ENCODE measurements around the gene MORC2. TPM values are rescaled to one million over a fixed set of nuclear protein-coding genes. Genes with fewer than 3 reads are reported as not detected.

Gene MORC2
- total and polyA plus RNA-seq, 2 of the 13 experiments (the other 11 are each of a cell fraction or from before 2014, with no cell fraction given), result 11.9 to 18.3 TPM

DNA sequence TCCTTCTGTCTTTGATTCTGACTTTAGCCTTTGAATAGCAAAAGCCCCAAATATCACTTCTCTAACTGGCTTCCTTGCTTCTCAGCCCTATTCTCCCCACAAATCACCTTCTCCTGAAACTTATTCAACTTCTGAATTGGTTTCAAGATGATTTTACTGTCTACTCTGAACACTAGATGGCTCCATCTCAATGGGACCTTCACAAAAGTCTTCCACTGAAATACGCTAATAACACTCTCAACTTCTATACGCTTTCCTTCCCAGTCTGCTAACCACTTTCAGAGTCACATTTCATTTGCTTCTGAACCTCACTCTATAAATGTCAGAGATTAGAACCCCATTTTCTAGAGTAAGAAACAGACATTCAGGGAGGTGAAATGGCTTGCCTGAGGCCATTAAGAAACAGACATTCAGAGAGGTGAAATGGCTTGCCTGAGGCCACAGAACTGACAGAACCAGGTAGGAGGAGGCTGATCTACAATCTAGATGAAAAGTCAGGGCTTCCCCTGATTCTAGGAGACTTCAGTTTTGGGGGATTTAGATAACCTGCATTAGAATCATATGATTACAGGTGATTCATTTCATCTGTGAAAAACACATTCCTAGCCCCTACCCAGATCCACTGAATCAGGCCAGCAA lies 20.6 kb downstream of the MORC2 start:
- Histone ChIP-seq H3K79me2 (ENCODE audit: insufficient read depth, low read length) (no peaks in the 10 kb centered on the region), H3K4me3 (replicated peaks in 1 of 3; ENCODE audit: insufficient read depth in 1 of 3, low read depth in 2 of 3, low read length in 3 of 3) (no peak overlapping the region), H3K27me3 (ENCODE audit: control insufficient read depth in 1 of 2, insufficient read depth in 2 of 2, low read length in 2 of 2) (no peaks in the 10 kb centered on the region), H4K20me1 (ENCODE audit: insufficient read depth, low read length) (no peaks in the 10 kb centered on the region; the same call in 1 of the 2 replicates), H3K4me2 (ENCODE audit: low read depth, low read length) (no peak overlapping the region), H3K36me3 (replicated peaks in 1 of 2; ENCODE audit: control insufficient read depth in 1 of 2, insufficient read depth in 2 of 2, low read length in 2 of 2) (peaks cover 49 to 95% of the 10 kb centered on the region in 2 experiments), H3K9ac (ENCODE audit: insufficient read depth, low read depth, low read length) (no peak overlapping the region), H3K4me1 (ENCODE audit: insufficient read depth, low read length) (no peaks in the 10 kb centered on the region), H3K27ac (ENCODE audit: extremely low read length, insufficient read depth, low read length) (no peak overlapping the region), H2AFZ (ENCODE audit: low read length) (no peak overlapping the region), H3K9me3 (ENCODE audit: low read length) (no peaks in the 10 kb centered on the region)
- ATAC-seq (no peak), DNase-seq (ENCODE audit: low spot score) (peak; percentile 26), FAIRE-seq (peak; percentile 36)
- ChIA-PET POLR2A (no interaction called here), CTCF (ENCODE audit: low intra/inter-chr PET ratio, low total read pairs) (interaction anchor here (0.8 to 2.2 kb wide), 3 partner anchors 134 to 203 kb away, joined by 3 to 14 read pairs (median 7); no protein-coding TSS in a partner anchor)
- in situ Hi-C loops (cut with HindIII; ENCODE audit: extremely low pct_ligation_motif_present, low pct_unique_long_range_greater_than_20kb) (no loop called here), intact Hi-C loops (cut with micrococcal nuclease; ENCODE audit: unreplicated experiment) (loop anchor here (1.0 to 5.0 kb wide), 2 partner anchors 134 to 201 kb away; partner anchors contain the start of gene SMTN)
- no TSS peak for BruUV-seq (replicated peaks)
- TF ChIP-seq ZNF782 (CRISPR knock-in tag; IDR thresholded peaks at IDR 0.05; ENCODE audit: borderline replicate concordance), result no peak
- TF ChIP-seq, protein P1, sequence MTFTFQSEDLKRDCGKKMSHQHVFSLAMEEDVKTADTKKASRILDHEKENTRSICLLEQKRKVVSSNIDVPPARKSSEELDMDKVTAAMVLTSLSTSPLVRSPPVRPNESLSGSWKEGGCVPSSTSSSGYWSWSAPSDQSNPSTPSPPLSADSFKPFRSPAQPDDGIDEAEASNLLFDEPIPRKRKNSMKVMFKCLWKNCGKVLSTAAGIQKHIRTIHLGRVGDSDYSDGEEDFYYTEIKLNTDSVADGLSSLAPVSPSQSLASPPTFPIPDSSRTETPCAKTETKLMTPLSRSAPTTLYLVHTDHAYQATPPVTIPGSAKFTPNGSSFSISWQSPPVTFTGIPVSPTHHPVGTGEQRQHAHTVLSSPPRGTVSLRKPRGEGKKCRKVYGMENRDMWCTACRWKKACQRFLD (CRISPR knock-in tag; IDR thresholded peaks at IDR 0.05; ENCODE audit: borderline replicate concordance), result no peak
- TF ChIP-seq SMC3 (IDR thresholded peaks at IDR 0.05; ENCODE audit: low read length), result 0 out of 2 replicates have a peak, but pooled peaks have one; percentile 43
- TF ChIP-seq ZMAT3 (CRISPR knock-in tag; conservative IDR thresholded peaks at IDR 0.05), result no peak
- peak; percentile 47 for TF ChIP-seq CTCF (CRISPR knock-in tag; IDR thresholded peaks at IDR 0.05)
- TF ChIP-seq, protein P2, sequence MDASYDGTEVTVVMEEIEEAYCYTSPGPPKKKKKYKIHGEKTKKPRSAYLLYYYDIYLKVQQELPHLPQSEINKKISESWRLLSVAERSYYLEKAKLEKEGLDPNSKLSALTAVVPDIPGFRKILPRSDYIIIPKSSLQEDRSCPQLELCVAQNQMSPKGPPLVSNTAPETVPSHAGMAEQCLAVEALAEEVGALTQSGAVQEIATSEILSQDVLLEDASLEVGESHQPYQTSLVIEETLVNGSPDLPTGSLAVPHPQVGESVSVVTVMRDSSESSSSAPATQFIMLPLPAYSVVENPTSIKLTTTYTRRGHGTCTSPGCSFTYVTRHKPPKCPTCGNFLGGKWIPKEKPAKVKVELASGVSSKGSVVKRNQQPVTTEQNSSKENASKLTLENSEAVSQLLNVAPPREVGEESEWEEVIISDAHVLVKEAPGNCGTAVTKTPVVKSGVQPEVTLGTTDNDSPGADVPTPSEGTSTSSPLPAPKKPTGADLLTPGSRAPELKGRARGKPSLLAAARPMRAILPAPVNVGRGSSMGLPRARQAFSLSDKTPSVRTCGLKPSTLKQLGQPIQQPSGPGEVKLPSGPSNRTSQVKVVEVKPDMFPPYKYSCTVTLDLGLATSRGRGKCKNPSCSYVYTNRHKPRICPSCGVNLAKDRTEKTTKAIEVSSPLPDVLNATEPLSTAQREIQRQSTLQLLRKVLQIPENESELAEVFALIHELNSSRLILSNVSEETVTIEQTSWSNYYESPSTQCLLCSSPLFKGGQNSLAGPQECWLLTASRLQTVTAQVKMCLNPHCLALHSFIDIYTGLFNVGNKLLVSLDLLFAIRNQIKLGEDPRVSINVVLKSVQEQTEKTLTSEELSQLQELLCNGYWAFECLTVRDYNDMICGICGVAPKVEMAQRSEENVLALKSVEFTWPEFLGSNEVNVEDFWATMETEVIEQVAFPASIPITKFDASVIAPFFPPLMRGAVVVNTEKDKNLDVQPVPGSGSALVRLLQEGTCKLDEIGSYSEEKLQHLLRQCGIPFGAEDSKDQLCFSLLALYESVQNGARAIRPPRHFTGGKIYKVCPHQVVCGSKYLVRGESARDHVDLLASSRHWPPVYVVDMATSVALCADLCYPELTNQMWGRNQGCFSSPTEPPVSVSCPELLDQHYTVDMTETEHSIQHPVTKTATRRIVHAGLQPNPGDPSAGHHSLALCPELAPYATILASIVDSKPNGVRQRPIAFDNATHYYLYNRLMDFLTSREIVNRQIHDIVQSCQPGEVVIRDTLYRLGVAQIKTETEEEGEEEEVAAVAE (CRISPR knock-in tag; IDR thresholded peaks at IDR 0.05; ENCODE audit: borderline replicate concordance), result no peak
- peak; percentile 65 for TF ChIP-seq STAG1 (CRISPR knock-in tag; IDR thresholded peaks at IDR 0.05)
- TF ChIP-seq RAD21 (CRISPR knock-in tag; IDR thresholded peaks at IDR 0.05), result 0 out of 2 replicates have a peak, but pooled peaks have one; percentile 42
- no peak for TF ChIP-seq ZFP1 (CRISPR knock-in tag; IDR thresholded peaks at IDR 0.05)
- no peak for TF ChIP-seq MEF2D (CRISPR knock-in tag; IDR thresholded peaks at IDR 0.05)
- TF ChIP-seq GTF3A (CRISPR knock-in tag; conservative IDR thresholded peaks at IDR 0.05), result no peak
- WGBS (ENCODE audit: low lambda C conversion rate), result 94% methylated on average over 2 of the region's 2 CpGs

Data from HepG2 (cell line).